ENCODE results near the gene RNF157. TPM values are rescaled to one million over a fixed set of nuclear protein-coding genes. Genes with fewer than 3 reads are reported as not detected.

RNF157 gene
- total RNA-seq, 1 experiment from 2014 or later, result 29.3 TPM

- intact Hi-C loops (cut with micrococcal nuclease; ENCODE audit: unreplicated experiment), result loop anchor here (2.0 kb wide), 1 partner anchor 137 kb away; no protein-coding TSS in a partner anchor
- Mint-ChIP-seq H3K4me1 (ENCODE audit: low read depth, unreplicated experiment) (no peaks in the 10 kb centered on the region), H3K36me3 (ENCODE audit: insufficient read depth, unreplicated experiment) (peaks cover 6% of the 10 kb centered on the region), H3K27ac (ENCODE audit: unreplicated experiment) (no peak overlapping the region), H3K4me3 (ENCODE audit: unreplicated experiment) (no peak overlapping the region), H3K27me3 (ENCODE audit: insufficient read depth, unreplicated experiment) (no peaks in the 10 kb centered on the region), H3K9me3 (ENCODE audit: unreplicated experiment) (no peaks in the 10 kb centered on the region)
- Histone ChIP-seq H3K9me3 (no peaks in the 10 kb centered on the region), H3K4me3 (ENCODE audit: low read depth, low read length) (no peak overlapping the region), H3K4me1 (no peaks in the 10 kb centered on the region), H3K27me3 (replicated peaks; ENCODE audit: control insufficient read depth, insufficient read depth, low read length) (no peaks in the 10 kb centered on the region), H3K36me3 (ENCODE audit: control insufficient read depth, insufficient read depth, low read length) (no peaks in the 10 kb centered on the region; the same call in none of the 2 replicates)
- ChIA-PET POLR2A (no interaction called here), CTCF (interaction anchor here (0.6 to 1.2 kb wide), 3 partner anchors 9 to 138 kb away, joined by 3 to 4 read pairs (median 3); no protein-coding TSS in a partner anchor)
- no peak for DNase-seq
- no TSS peak for BruUV-seq (replicated peaks)
- TF ChIP-seq, protein P1, sequence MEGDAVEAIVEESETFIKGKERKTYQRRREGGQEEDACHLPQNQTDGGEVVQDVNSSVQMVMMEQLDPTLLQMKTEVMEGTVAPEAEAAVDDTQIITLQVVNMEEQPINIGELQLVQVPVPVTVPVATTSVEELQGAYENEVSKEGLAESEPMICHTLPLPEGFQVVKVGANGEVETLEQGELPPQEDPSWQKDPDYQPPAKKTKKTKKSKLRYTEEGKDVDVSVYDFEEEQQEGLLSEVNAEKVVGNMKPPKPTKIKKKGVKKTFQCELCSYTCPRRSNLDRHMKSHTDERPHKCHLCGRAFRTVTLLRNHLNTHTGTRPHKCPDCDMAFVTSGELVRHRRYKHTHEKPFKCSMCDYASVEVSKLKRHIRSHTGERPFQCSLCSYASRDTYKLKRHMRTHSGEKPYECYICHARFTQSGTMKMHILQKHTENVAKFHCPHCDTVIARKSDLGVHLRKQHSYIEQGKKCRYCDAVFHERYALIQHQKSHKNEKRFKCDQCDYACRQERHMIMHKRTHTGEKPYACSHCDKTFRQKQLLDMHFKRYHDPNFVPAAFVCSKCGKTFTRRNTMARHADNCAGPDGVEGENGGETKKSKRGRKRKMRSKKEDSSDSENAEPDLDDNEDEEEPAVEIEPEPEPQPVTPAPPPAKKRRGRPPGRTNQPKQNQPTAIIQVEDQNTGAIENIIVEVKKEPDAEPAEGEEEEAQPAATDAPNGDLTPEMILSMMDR (IDR thresholded peaks at IDR 0.05; ENCODE audit: insufficient read depth in 1 of 2, low read depth in 1 of 2, low read length in 1 of 2, severe bottlenecking in 1 of 2, unreplicated experiment in 1 of 2), result no peak
Measured at GRCh38 chr17:76151896-76152454, 88.3 kb downstream of the RNF157 start.

- POLR2A ChIA-PET, result no interaction called here
- BruUV-seq (replicated peaks), result no TSS peak
Measured at GRCh38 chr17:76150712-76151622, 89.3 kb downstream of the RNF157 start.

GRCh38 chr17:76149214-76149613 lies 91.1 kb downstream of the RNF157 start:
- H3K9me3 ChIP-seq, result no peaks in the 10 kb centered on the region
- TF ChIP-seq, protein P1 (IDR thresholded peaks at IDR 0.05; ENCODE audit: insufficient read depth in 1 of 2, low read depth in 1 of 2, low read length in 1 of 2, severe bottlenecking in 1 of 2, unreplicated experiment in 1 of 2), result no peak
- no peak for DNase-seq
- no peaks in the 10 kb centered on the region for H3K27me3 ChIP-seq (replicated peaks; ENCODE audit: control insufficient read depth, insufficient read depth, low read length)
- POLR2A ChIA-PET, result no interaction called here
- no peak overlapping the region for H3K4me3 ChIP-seq (ENCODE audit: low read depth, low read length)
- CTCF ChIA-PET, result interaction anchor here (0.6 to 1.0 kb wide), 4 partner anchors 17 to 131 kb away, joined by 3 read pairs; no protein-coding TSS in a partner anchor
- BruUV-seq (replicated peaks), result no TSS peak
- no peaks in the 10 kb centered on the region; the same call in 1 of the 2 replicates for H3K36me3 ChIP-seq (ENCODE audit: control insufficient read depth, insufficient read depth, low read length)
- H3K36me3 Mint-ChIP-seq (ENCODE audit: insufficient read depth, unreplicated experiment), result peaks cover 10% of the 10 kb centered on the region
- no peak overlapping the region for H3K4me3 Mint-ChIP-seq (ENCODE audit: unreplicated experiment)
- intact Hi-C loops (cut with micrococcal nuclease; ENCODE audit: unreplicated experiment), result no loop called here
- no peaks in the 10 kb centered on the region for H3K27me3 Mint-ChIP-seq (ENCODE audit: insufficient read depth, unreplicated experiment)
- H3K4me1 Mint-ChIP-seq (ENCODE audit: low read depth, unreplicated experiment), result no peaks in the 10 kb centered on the region
- no peak overlapping the region for H3K27ac Mint-ChIP-seq (ENCODE audit: unreplicated experiment)
- H3K4me1 ChIP-seq, result no peaks in the 10 kb centered on the region
- no peaks in the 10 kb centered on the region for H3K9me3 Mint-ChIP-seq (ENCODE audit: unreplicated experiment)

More at GRCh38 chr17:76150712-76151622, 89.3 kb downstream of the RNF157 start:
- Histone ChIP-seq H3K4me1 (no peaks in the 10 kb centered on the region), H3K27me3 (replicated peaks; ENCODE audit: control insufficient read depth, insufficient read depth, low read length) (no peaks in the 10 kb centered on the region), H3K4me3 (ENCODE audit: low read depth, low read length) (no peak overlapping the region), H3K36me3 (ENCODE audit: control insufficient read depth, insufficient read depth, low read length) (no peaks in the 10 kb centered on the region; the same call in none of the 2 replicates), H3K9me3 (no peaks in the 10 kb centered on the region)
- no peaks in the 10 kb centered on the region for H3K4me1 Mint-ChIP-seq (ENCODE audit: low read depth, unreplicated experiment)
- peaks cover 6% of the 10 kb centered on the region for H3K36me3 Mint-ChIP-seq (ENCODE audit: insufficient read depth, unreplicated experiment)
- DNase-seq, result no peak
- TF ChIP-seq, protein P1 (IDR thresholded peaks at IDR 0.05; ENCODE audit: insufficient read depth in 1 of 2, low read depth in 1 of 2, low read length in 1 of 2, severe bottlenecking in 1 of 2, unreplicated experiment in 1 of 2), result no peak
- H3K9me3 Mint-ChIP-seq (ENCODE audit: unreplicated experiment), result no peaks in the 10 kb centered on the region
- intact Hi-C loops (cut with micrococcal nuclease; ENCODE audit: unreplicated experiment), result no loop called here
- H3K27me3 Mint-ChIP-seq (ENCODE audit: insufficient read depth, unreplicated experiment), result no peaks in the 10 kb centered on the region
- H3K27ac Mint-ChIP-seq (ENCODE audit: unreplicated experiment), result no peak overlapping the region
- no peak overlapping the region for H3K4me3 Mint-ChIP-seq (ENCODE audit: unreplicated experiment)
- CTCF ChIA-PET, result interaction anchor here (0.6 to 1.3 kb wide), 4 partner anchors 16 to 148 kb away, joined by 3 to 5 read pairs (median 3); no protein-coding TSS in a partner anchor

All from Caco-2 (cell line).